Measurements from ENCODE around the gene GFM2.
"Not testable (repeated sequence)": the region's sequence is repeated elsewhere in the genome, so short reads cannot be mapped to it uniquely, and the experiment has no call there.

The GFM2 gene

DNA sequence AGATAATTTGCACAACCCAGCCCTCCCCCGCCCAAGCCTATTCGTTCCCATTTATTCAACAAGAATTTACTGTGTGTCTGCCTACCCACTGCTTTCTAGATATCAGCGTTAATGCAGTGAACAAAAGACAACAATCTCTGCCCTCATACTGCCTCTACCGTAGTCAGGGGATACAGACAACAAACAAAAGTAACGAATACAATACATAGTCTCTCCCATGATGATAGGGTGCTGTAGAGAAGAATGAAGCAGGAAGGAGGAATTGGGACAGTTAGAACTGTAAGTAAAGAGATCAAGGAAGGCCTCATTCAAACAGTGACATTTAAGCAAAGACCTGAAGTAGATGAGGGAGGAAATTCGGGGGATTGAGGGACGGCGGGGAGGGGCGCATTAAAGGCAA, 1.7 kb downstream of the GFM2 start:
- no peak overlapping the region for H3K27ac ChIP-seq

DNA sequence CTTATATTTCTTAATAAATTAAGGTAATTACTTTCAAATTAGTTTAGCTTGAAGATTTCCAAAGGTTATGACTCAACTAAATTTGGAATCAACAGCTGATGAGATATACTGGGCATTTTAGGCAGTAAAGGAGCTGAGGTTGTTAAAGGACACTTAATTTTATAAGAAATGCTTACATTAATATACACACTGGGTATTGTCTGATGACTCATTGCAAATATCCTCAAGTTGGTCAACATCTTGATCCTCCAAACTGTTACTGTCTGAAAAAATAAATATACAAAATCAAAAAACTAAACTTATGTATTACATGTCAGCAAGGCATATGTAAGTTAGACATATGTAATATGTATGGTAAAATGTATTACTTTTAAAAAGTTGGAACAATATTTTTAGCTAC, 3.4 kb downstream of the GFM2 start:
- TF ChIP-seq ZFX (IDR thresholded peaks at IDR 0.05; ENCODE audit: borderline replicate concordance), result no peak
- TF ChIP-seq, protein P1, sequence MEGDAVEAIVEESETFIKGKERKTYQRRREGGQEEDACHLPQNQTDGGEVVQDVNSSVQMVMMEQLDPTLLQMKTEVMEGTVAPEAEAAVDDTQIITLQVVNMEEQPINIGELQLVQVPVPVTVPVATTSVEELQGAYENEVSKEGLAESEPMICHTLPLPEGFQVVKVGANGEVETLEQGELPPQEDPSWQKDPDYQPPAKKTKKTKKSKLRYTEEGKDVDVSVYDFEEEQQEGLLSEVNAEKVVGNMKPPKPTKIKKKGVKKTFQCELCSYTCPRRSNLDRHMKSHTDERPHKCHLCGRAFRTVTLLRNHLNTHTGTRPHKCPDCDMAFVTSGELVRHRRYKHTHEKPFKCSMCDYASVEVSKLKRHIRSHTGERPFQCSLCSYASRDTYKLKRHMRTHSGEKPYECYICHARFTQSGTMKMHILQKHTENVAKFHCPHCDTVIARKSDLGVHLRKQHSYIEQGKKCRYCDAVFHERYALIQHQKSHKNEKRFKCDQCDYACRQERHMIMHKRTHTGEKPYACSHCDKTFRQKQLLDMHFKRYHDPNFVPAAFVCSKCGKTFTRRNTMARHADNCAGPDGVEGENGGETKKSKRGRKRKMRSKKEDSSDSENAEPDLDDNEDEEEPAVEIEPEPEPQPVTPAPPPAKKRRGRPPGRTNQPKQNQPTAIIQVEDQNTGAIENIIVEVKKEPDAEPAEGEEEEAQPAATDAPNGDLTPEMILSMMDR (IDR thresholded peaks at IDR 0.05), result no peak
- no peak overlapping the region for H3K27ac ChIP-seq

More for the DNA sequence above, 1.7 kb downstream of the GFM2 start:
- TF ChIP-seq ZFX (IDR thresholded peaks at IDR 0.05; ENCODE audit: borderline replicate concordance), result no peak
- TF ChIP-seq, protein P1 (IDR thresholded peaks at IDR 0.05), result no peak

DNA sequence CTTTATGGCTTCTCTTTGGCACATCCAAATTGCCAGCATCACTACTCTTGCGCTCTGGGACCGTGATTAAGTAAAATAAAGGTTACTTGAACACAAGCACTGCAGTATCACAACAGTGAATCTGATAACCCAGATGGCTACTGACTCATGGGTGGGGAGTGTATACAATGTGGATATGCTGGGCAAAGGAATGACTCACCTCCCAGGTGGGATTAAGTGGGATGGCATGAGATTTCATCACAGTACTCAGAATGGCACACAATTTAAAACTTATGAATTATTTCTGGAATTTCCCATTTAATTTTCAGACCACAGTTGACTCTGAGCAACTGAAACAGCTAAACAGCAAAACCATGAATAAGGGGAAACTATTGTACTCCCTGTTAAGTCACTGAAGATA, 4.3 kb downstream of the GFM2 start:
- H3K27ac ChIP-seq, result no peak overlapping the region
- no peak for TF ChIP-seq ZFX (IDR thresholded peaks at IDR 0.05; ENCODE audit: borderline replicate concordance)
- TF ChIP-seq, protein P1 (IDR thresholded peaks at IDR 0.05), result no peak

- H3K27ac ChIP-seq, result no peak overlapping the region
- no peak for TF ChIP-seq ZFX (IDR thresholded peaks at IDR 0.05; ENCODE audit: borderline replicate concordance)
- TF ChIP-seq, protein P1 (IDR thresholded peaks at IDR 0.05), result no peak
Measured at GRCh38 chr5:74761241-74761640, 5.7 kb downstream of the GFM2 start.

DNA sequence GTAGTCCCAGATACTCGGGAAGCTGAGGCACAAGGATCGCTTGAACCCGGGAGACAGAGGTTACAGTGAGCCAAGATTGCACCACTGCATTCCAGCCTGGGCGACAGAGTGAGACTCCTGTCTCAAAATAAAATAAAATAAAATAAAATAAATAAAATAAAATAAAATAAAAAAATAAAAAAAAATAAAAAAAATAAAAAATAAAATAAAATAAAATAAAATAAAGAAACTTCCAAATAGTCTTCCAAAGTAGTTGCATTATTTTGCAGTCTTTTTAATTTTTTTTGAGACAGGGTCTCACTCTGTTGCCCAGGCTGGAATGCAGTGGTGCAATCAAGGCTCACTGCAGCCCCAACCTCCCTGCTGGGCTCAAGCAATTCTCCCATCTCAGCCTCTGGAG, 18.2 kb downstream of the GFM2 start:
- not testable (repeated sequence) for H3K27ac ChIP-seq

GRCh38 chr5:74738406-74738805, 28.5 kb downstream of the GFM2 start:
- TF ChIP-seq, protein P1 (IDR thresholded peaks at IDR 0.05), result no peak
- TF ChIP-seq ZFX (IDR thresholded peaks at IDR 0.05; ENCODE audit: borderline replicate concordance), result no peak
- no peak overlapping the region for H3K27ac ChIP-seq

DNA sequence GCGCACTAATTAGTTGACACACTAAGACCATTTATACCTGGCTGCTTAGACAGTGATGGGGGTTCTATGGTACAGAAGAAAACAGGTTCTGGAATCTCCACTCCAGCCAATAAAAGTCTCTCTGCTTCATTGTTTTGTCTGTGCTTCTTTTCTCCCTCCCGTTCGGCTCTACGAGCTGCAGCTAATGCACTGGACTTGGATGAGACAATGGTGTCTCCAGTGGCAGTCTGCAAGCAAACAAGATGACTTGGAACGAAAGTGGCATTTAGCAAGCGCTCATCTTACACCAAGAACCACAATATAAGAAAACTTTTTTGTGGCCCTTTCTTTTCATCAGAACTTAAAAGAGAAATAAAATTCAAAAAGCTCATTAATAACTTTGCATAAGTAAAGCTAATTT, 30.2 kb downstream of the GFM2 start:
- no peak overlapping the region for H3K27ac ChIP-seq

GRCh38 chr5:74725331-74725730, 41.6 kb downstream of the GFM2 start:
- TF ChIP-seq, protein P1 (IDR thresholded peaks at IDR 0.05), result no peak
- no peak for TF ChIP-seq ZFX (IDR thresholded peaks at IDR 0.05; ENCODE audit: borderline replicate concordance)

More for the DNA sequence above, 30.2 kb downstream of the GFM2 start:
- no peak for TF ChIP-seq ZFX (IDR thresholded peaks at IDR 0.05; ENCODE audit: borderline replicate concordance)
- TF ChIP-seq, protein P1 (IDR thresholded peaks at IDR 0.05), result no peak

More at GRCh38 chr5:74725331-74725730, 41.6 kb downstream of the GFM2 start:
- H3K27ac ChIP-seq, result no peak overlapping the region

Data from 22Rv1 (cell line).